Smooth muscle cell (in vitro differentiated cells): Measurements from ENCODE around the gene SPATA21. TPM values are rescaled to one million over a fixed set of nuclear protein-coding genes. Genes with fewer than 3 reads are reported as not detected.

Source experiments
- DNase-seq: peaks from one replicate; lab custom pipeline; 2025; ENCODE audit not compliant: unreplicated experiment; lab: John Stamatoyannopoulos, UW
- H2AFZ ChIP-seq: fragments of 200-600 bp; sonication (generic); 2 replicates; pipeline ENCODE4 v1.6.0; 2016; ENCODE audit warnings: antibody characterized with exemption, low read depth, mild to moderate bottlenecking
- H3F3A ChIP-seq: fragments of 200-600 bp; sonication (generic); 2 replicates; pipeline ENCODE4 v1.6.0; 2017; ENCODE audit warnings: antibody characterized with exemption, low read depth
- H3K27ac ChIP-seq: fragments of 200-600 bp; sonication (generic); 2 replicates; pipeline ENCODE4 v1.5.1; 2016; ENCODE audit warnings: low read depth, mild to moderate bottlenecking
- H3K27me3 ChIP-seq: fragments of 200-600 bp; sonication (generic); 2 replicates; pipeline ENCODE4 v1.6.1; 2016; ENCODE audit warnings: low read depth, mild to moderate bottlenecking
- H3K36me3 ChIP-seq: fragments of 200-600 bp; sonication (generic); 2 replicates; pipeline ENCODE4 v1.5.1; 2016; ENCODE audit warnings: low read depth
- H3K4me1 ChIP-seq: fragments of 200-600 bp; sonication (generic); 2 replicates; pipeline ENCODE4 v1.5.1; 2016; ENCODE audit warnings: low read depth
- H3K4me2 ChIP-seq: fragments of 200-600 bp; sonication (generic); 2 replicates; pipeline ENCODE4 v1.6.0; 2016; ENCODE audit warnings: mild to moderate bottlenecking
- H3K4me3 ChIP-seq: fragments of 200-600 bp; sonication (generic); 2 replicates; pipeline ENCODE4 v1.5.1; 2016; ENCODE audit warnings: mild to moderate bottlenecking
- H3K79me2 ChIP-seq: fragments of 200-600 bp; sonication (generic); 2 replicates; pipeline ENCODE4 v1.6.0; 2016; ENCODE audit warnings: low read depth, mild to moderate bottlenecking
- H3K9ac ChIP-seq: fragments of 200-600 bp; sonication (generic); 2 replicates; pipeline ENCODE4 v1.6.0; 2016; ENCODE audit warnings: low read depth
- H3K9me3 ChIP-seq: fragments of 200-600 bp; sonication (generic); replicated peaks from 2 replicates; pipeline ENCODE4 v1.5.1; 2016; ENCODE audit warnings: low read depth
- H4K20me1 ChIP-seq: fragments of 200-600 bp; sonication (generic); 2 replicates; pipeline ENCODE4 v1.6.0; 2016; ENCODE audit warnings: low read depth
- CTCF ChIP-seq: fragments of 200-600 bp; sonication (generic); IDR thresholded peaks from 2 replicates; pipeline ENCODE4 v1.5.1; 2017; ENCODE audit warnings: borderline replicate concordance, mild to moderate bottlenecking, antibody characterized with exemption; ENCODE audit not compliant: insufficient read depth, poor library complexity, severe bottlenecking
- WGBS: methylation state at CpG from one replicate; pipeline ENCODE4 v1.1.7; 2016; ENCODE audit warnings: low lambda C conversion rate; 5-methylcytosine and 5-hydroxymethylcytosine counted together
- polyA plus RNA-seq: library from polyadenylated mRNA; unstranded; fragments of >200 nt; fragmentation: Nextera tagmentation; extraction: Ambion mirVana; gene quantifications from 2 replicates; pipeline ENCODE4 v1.2.1, GENCODE V29; 2016
- total RNA-seq: library from RNA; depleted of rRNA; stranded (reverse); fragments of >200 nt; gene quantifications from 2 replicates; pipeline ENCODE4 v1.2.3, GENCODE V29; 2014

The SPATA21 gene
- total and polyA plus RNA-seq, 2 experiments from 2014 or later = not detected

GRCh38 chr1:16438516-16438915, 1.3 kb upstream of the SPATA21 start:
- Histone ChIP-seq H3K4me2 (no peak overlapping the region), H3K36me3 (no peaks in the 10 kb centered on the region), H3K27ac (no peak overlapping the region), H3K79me2 (peaks cover 29% of the 10 kb centered on the region), H3F3A (no peaks in the 10 kb centered on the region), H3K4me1 (peaks cover 4% of the 10 kb centered on the region), H3K4me3 (no peak overlapping the region), H3K9me3 (no peaks in the 10 kb centered on the region), H3K27me3 (no peaks in the 10 kb centered on the region), H3K9ac (no peak overlapping the region), H4K20me1 (peaks cover 6% of the 10 kb centered on the region), H2AFZ (no peak overlapping the region)
- no peak for TF ChIP-seq CTCF
- no peak for DNase-seq
- 93% methylated on average over 2 of the region's 2 CpGs for WGBS

- no peak overlapping the region for H3K4me2 ChIP-seq
- H3K9me3 ChIP-seq = no peaks in the 10 kb centered on the region
- WGBS = 82% methylated on average over 2 of the region's 2 CpGs
- DNase-seq = no peak
- H3K4me1 ChIP-seq = no peaks in the 10 kb centered on the region
- H3K27me3 ChIP-seq = no peaks in the 10 kb centered on the region
- H2AFZ ChIP-seq = no peak overlapping the region
- no peaks in the 10 kb centered on the region for H4K20me1 ChIP-seq
- H3K4me3 ChIP-seq = no peak overlapping the region
- H3K27ac ChIP-seq = no peak overlapping the region
- H3F3A ChIP-seq = no peaks in the 10 kb centered on the region
- no peaks in the 10 kb centered on the region for H3K79me2 ChIP-seq
- H3K9ac ChIP-seq = no peak overlapping the region
- TF ChIP-seq CTCF = no peak
- H3K36me3 ChIP-seq = no peaks in the 10 kb centered on the region
Measured at GRCh38 chr1:16434501-16434900, 2.7 kb downstream of the SPATA21 start.

GRCh38 chr1:16434007-16434406, 3.2 kb downstream of the SPATA21 start:
- 96% methylated on average over 4 of the region's 4 CpGs for WGBS
- Histone ChIP-seq H3F3A (no peaks in the 10 kb centered on the region), H3K4me2 (no peak overlapping the region), H3K36me3 (no peaks in the 10 kb centered on the region), H3K4me3 (no peak overlapping the region), H3K27me3 (no peaks in the 10 kb centered on the region), H3K9me3 (no peaks in the 10 kb centered on the region), H3K27ac (no peak overlapping the region), H3K4me1 (no peaks in the 10 kb centered on the region), H4K20me1 (no peaks in the 10 kb centered on the region), H3K79me2 (no peaks in the 10 kb centered on the region), H2AFZ (no peak overlapping the region), H3K9ac (no peak overlapping the region)
- no peak for DNase-seq
- no peak for TF ChIP-seq CTCF

- Histone ChIP-seq H3K9ac (no peak overlapping the region), H3K4me2 (no peak overlapping the region), H3K4me3 (no peak overlapping the region), H3K27ac (no peak overlapping the region), H3K36me3 (no peaks in the 10 kb centered on the region), H3K9me3 (no peaks in the 10 kb centered on the region), H2AFZ (no peak overlapping the region), H4K20me1 (no peaks in the 10 kb centered on the region), H3K79me2 (no peaks in the 10 kb centered on the region), H3K4me1 (no peaks in the 10 kb centered on the region), H3K27me3 (no peaks in the 10 kb centered on the region), H3F3A (no peaks in the 10 kb centered on the region)
- 84% methylated on average over 9 of the region's 9 CpGs for WGBS
- no peak for TF ChIP-seq CTCF
- no peak for DNase-seq
Measured at GRCh38 chr1:16433030-16433429, 4.2 kb downstream of the SPATA21 start.
